ENCODE data around the gene ASTN2.
A peak's percentile ranks its signal among the peaks of the same experiment; 100 is the strongest.

The ASTN2 gene

GRCh38 chr9:116504893-116505480, 909.9 kb downstream of the ASTN2 start:
- no peak for DNase-seq (ENCODE audit: low spot score)

- no peak for DNase-seq (ENCODE audit: low spot score)
These were observed 910.8 kb downstream of the ASTN2 start for GRCh38 chr9:116504081-116504480.

GRCh38 chr9:116502746-116503145, 912.1 kb downstream of the ASTN2 start:
- no peak for DNase-seq (ENCODE audit: low spot score)

- DNase-seq (ENCODE audit: low spot score) = peak; percentile 59
These were observed 913.0 kb downstream of the ASTN2 start for GRCh38 chr9:116501871-116502270.

- peak; percentile 88 for DNase-seq (ENCODE audit: low spot score)
These were observed 914.6 kb downstream of the ASTN2 start for GRCh38 chr9:116499986-116500871.

GRCh38 chr9:116499434-116499833, 915.4 kb downstream of the ASTN2 start:
- no peak for DNase-seq (ENCODE audit: low spot score)

- DNase-seq (ENCODE audit: low spot score) = peak; percentile 35
These were observed 917.6 kb downstream of the ASTN2 start for GRCh38 chr9:116497095-116497890.

GRCh38 chr9:116496167-116496566, 918.7 kb downstream of the ASTN2 start:
- no peak for DNase-seq (ENCODE audit: low spot score)

GRCh38 chr9:116495725-116496124, 919.1 kb downstream of the ASTN2 start:
- no peak for DNase-seq (ENCODE audit: low spot score)

- no peak for DNase-seq (ENCODE audit: low spot score)
These were observed 919.8 kb downstream of the ASTN2 start for GRCh38 chr9:116494815-116495634.

- no peak for DNase-seq (ENCODE audit: low spot score)
These were observed 921.5 kb downstream of the ASTN2 start for GRCh38 chr9:116493183-116493860.

GRCh38 chr9:116491659-116492058, 923.2 kb downstream of the ASTN2 start:
- DNase-seq (ENCODE audit: low spot score) = no peak

GRCh38 chr9:116491219-116491618, 923.6 kb downstream of the ASTN2 start:
- DNase-seq (ENCODE audit: low spot score) = no peak

- no peak for DNase-seq (ENCODE audit: low spot score)
These were observed 924.5 kb downstream of the ASTN2 start for GRCh38 chr9:116490321-116490720.

GRCh38 chr9:116488373-116488772, 926.5 kb downstream of the ASTN2 start:
- DNase-seq (ENCODE audit: low spot score) = no peak

- DNase-seq (ENCODE audit: low spot score) = no peak
These were observed 930.3 kb downstream of the ASTN2 start for GRCh38 chr9:116484492-116485061.

- DNase-seq (ENCODE audit: low spot score) = no peak
These were observed 931.0 kb downstream of the ASTN2 start for GRCh38 chr9:116483622-116484491.

GRCh38 chr9:116482740-116483139, 932.1 kb downstream of the ASTN2 start:
- DNase-seq (ENCODE audit: low spot score) = no peak

- no peak for DNase-seq (ENCODE audit: low spot score)
These were observed 934.2 kb downstream of the ASTN2 start for GRCh38 chr9:116480700-116481099.

- DNase-seq (ENCODE audit: low spot score) = no peak
These were observed 934.9 kb downstream of the ASTN2 start for GRCh38 chr9:116479967-116480366.

Measured in AG08395 (cell line).